GM19240 (cell line): ENCODE data around the gene FBXL19.

Experiments used
- DNase-seq: peaks from one replicate; pipeline ENCODE4 v3.0.0; 2011; ENCODE audit warnings: low spot score; ENCODE audit not compliant: insufficient read length

Gene FBXL19

DNA sequence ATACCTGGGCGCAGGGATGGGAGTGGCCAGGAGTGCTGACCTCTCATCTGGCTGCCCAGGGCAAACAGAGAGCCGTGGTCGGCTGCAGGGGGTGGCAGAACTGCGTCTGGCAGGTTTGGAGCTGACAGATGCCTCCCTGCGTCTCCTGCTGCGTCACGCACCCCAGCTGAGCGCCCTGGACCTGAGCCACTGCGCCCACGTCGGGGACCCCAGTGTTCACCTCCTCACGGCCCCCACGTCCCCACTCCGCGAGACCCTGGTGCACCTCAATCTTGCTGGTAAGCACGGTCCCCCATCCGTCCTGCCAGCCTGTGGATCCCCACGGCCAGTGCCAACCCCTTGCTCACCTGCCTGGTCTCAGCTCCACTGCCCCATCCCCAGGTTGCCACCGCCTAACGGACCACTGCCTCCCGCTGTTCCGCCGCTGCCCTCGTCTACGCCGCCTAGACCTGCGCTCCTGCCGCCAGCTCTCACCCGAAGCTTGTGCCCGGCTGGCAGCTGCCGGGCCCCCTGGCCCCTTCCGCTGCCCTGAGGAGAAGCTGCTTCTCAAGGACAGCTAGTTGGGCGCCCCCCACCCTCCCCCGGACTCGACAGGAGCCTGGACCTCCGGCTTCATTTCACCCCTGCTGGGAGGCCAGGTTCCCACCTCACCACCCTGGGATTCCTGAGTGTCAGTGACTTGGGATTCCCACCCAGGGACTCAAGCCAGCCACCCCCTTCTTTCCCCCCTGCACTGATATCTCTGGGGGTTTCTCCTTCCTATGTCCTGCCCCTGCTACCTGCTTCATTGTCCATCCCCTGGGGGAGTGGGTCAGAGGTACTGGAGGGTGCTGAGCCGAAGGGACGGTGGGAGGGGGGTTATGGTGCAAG is 23.5 kb downstream of the FBXL19 start:
- DNase-seq: no peak

DNA sequence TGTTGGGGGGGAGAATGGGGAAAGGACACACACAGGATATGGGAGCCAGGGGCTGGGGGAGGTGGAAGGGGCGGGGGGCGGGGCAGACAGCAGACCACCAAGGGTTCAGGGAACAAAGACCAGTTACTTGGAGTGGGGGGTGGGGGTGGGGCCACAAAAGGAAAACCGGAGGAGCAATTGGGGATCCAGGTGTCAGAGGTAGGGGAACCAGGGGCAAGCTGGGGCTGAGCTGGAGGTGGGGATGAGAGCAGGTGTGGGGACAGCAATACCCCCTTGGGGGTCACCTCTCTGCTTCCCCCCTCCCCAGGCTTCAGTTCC is 24.1 kb downstream of the FBXL19 start:
- DNase-seq: no peak

DNA sequence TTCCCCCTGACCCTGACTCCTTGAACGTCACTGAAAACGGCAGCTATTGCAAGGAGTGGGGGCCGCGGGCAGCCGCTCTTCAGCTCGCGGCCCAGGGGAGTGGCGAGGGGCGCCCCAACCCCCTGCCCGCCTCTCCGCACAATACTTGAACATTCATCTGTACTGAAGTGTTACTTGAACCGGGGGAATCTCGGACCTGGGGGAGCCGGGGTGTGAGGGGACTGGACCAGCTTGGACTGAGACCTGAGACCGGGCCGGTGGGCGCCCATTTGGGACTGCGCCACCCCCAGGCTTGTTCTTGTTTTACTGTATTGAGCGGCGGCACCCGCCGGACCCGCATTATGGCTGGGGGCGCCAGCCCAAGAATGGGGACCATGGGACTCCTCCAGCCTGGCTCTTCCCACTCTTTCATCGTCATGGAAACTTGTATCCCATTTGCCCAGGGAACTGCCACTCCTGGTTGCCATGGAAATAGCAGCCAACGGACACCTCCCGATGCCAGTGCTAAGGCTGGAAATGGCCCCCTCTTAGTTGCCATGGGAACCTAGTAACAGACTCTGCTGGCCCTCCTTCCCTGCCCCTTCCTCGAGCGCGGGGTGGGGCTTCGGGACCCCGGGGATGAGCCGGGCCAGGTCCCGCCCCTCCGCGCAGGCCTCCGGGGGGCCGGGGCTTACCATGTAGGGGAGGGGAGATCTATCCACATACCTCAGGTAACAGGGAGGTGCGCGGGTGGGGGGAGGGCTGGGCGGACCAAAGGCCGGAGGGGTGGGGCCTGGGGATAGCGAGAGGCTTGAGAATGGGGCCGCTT is 24.7 kb downstream of the FBXL19 start:
- DNase-seq: no peak

- DNase-seq: peak; percentile 55
Observed at GRCh38 chr16:30948667-30949649, 25.6 kb downstream of the FBXL19 start, which contains the start of gene ORAI3. Gene ORAI3, plus strand, starts transcription at chr16:30949068. Its CDS starts 222 bp downstream, at chr16:30949290.

DNA sequence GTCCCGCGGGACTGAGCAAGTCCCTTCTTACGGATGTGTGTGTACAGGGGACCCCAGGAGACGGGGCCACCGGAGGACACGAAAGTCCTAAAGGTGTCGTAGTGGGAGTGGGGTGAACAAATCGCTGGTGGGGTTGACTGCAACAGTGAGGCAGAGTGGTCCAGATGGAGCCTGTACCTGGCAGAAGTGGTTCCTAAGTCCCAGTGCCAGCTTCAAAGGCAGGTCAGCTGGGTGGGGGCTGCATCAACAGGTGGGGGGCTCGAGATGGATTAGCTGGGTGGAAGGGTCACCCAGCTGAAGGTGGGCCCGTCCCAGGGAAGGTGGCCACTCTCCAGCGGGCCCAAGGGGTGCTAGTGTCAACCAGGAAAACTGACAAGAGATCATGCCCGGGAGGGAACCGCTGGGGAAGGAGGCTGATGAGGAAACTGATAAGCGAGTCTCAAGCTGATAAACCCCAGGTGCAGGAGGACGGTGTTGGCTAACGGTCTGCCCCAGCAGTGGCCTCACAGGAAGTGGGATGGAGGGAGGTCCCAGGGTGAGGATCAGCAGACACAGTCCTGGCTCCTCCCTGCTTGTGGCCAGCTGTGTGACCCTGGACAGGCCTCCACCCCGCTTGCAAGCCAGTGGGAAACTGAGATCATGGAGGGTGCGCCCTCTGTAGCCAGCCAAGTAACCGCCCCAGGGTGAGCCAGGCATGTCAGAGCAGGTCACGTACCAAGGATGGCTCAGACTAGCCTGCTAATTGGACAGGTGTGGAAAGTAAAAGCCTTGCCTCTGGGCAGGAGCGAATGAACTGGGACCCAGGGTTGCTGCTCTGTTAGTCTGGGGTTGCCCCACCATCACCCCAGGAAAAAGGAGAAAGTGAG is 26.5 kb downstream of the FBXL19 start:
- DNase-seq: no peak

- no peak for DNase-seq
Observed at GRCh38 chr16:30950516-30951065, 27.2 kb downstream of the FBXL19 start.

DNA sequence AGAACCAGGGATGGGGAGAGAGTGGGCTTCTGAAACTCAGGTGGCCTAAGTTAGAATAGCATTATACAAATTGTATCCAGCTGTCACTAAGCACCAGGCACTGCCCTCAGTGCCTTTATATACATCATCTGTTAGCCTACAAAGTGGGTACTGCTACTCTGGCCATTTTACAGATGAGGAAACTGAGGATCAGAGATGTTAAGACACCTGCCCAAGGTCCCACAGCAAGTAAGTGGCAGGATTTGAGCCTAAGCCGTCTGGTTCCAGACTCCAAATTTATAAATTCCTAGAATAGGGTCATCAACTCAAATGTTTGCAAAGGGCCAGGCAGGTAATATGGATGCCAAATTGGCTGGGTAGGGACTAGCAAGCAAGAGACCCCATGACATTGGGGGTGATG is 27.8 kb downstream of the FBXL19 start:
- DNase-seq: no peak

DNA sequence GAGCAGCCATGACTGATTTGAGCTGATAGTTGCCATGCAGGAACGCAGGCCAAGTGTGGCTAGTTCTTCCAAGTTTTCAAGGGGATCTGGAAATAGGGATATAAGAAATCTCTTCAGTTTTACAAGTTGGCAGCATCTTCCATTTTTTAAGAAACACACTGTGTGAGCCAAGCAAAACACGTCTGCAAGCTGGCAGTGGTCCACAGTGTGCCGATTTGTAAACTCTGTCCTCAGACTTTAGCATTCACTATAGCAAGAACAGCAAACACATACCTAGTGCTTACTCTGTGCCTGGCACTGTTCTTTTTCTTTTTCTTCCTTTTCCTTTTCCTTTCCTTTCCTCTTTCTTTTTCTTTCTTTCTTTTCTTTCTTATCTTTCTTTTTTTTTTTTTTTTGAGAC is 28.4 kb downstream of the FBXL19 start:
- no peak for DNase-seq

DNA sequence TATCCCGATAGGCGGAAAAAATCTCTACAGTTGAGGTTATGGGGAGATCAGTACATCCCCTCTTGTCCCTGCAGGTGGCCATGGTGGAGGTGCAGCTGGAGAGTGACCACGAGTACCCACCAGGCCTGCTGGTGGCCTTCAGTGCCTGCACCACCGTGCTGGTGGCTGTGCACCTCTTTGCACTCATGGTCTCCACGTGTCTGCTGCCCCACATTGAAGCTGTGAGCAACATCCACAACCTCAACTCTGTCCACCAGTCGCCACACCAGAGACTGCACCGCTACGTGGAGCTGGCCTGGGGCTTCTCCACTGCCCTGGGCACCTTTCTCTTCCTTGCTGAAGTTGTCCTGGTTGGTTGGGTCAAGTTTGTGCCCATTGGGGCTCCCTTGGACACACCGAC is 29.7 kb downstream of the FBXL19 start:
- DNase-seq: no peak

GRCh38 chr16:30953511-30954124 is 30.2 kb downstream of the FBXL19 start:
- DNase-seq: no peak

DNA sequence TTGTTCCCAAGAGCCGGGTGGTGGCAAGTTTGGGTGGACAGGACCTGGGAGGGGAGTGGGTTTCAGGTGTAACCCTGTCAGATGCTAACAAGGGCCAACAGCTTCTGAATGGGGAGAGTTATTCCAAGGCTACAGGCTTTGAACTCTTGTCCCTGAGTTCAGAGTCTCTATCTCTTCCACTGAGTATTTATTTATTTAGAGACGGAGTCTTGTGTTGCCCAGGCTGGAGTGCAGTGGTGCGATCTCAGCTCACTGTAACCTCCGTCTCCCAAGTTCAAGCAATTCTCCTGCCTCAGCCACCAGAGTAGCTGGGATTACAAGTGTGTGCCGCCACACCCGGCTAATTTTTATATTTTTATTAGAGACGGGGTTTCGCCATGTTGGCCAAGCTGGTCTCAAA is 31.6 kb downstream of the FBXL19 start:
- DNase-seq: no peak

DNA sequence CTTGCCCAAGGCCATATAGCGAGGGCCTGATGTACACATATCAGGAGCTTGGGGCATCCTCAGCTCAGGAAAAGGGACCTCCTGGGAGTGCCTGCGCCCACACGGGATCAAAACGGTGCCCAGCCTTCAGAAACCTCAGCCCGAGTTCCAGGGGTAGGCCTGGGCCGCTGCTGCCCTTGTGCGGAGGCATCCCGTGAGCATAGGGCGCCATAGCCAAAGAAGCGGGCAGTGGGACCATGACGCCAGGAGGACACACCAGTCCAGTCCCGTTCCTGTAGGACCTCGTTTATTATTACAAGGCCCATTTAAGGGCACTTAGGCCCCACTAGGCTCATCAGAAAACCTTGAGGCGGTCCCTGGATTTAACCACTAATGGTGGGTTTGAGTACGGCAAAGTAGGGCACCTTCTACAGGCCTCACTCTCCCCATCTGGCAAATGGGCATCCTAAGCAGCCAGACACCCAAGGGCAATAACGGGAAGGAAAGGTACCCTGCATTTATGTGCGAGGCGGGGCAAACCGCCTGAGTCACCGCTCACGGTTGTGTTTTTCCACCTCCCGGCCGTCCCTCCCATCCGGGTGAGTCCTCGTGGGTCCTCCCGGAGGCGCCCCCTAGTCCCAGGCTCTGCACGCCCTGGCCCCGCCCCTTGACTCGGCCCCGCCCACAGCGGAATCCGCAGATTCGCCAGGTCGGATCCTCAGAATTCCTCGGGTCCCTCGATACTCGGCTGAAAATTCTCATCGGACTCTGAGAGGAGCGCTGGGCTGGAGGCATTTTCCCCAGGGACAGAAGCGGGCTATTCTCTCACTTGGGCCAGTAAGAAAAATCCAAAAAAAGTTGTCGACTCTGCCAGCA is 33.5 kb downstream of the FBXL19 start:
- peak; percentile 70 for DNase-seq

DNA sequence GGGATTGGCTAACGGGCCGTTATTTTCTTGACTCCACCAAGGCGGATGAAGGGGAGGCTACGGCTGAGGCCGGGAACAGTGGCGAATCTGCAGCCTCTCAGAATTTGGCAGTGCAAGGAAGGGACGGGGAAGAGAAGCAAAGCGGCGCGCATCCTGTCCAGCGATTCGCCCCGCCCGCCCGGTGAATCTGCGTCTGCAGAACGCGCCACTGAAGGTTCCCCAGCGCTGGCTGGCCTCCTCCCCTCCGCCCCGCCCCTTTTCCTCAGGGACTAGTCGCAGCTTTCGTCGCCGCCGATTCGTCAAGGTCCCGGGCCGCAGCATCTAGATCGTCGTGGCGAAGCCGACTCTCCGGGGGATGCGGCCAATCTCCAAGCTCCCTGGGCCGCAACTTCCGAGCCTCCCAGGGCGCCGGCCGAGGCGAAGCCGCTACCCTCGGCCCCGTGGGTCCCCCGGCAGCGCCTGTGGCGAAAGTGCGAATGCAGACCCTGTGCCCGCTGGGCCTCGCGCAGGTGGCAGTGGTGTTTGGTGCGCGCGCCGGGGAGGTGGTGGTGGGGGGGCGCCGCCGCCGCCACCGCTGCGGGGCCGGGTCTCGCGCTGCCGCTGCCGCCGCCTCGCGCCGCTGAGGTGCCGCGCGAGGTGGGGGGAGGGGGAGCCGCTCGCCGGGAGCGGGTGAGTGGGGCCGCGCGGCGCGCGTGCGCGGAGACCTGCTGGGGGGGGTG is 34.2 kb downstream of the FBXL19 start, which contains the start of gene SETD1A:
Gene SETD1A, plus strand, starts transcription at position 299 of the 719 bp plus-strand sequence. CDS start 978 bp downstream, outside the sequence.
- DNase-seq: peak; percentile 98

DNA sequence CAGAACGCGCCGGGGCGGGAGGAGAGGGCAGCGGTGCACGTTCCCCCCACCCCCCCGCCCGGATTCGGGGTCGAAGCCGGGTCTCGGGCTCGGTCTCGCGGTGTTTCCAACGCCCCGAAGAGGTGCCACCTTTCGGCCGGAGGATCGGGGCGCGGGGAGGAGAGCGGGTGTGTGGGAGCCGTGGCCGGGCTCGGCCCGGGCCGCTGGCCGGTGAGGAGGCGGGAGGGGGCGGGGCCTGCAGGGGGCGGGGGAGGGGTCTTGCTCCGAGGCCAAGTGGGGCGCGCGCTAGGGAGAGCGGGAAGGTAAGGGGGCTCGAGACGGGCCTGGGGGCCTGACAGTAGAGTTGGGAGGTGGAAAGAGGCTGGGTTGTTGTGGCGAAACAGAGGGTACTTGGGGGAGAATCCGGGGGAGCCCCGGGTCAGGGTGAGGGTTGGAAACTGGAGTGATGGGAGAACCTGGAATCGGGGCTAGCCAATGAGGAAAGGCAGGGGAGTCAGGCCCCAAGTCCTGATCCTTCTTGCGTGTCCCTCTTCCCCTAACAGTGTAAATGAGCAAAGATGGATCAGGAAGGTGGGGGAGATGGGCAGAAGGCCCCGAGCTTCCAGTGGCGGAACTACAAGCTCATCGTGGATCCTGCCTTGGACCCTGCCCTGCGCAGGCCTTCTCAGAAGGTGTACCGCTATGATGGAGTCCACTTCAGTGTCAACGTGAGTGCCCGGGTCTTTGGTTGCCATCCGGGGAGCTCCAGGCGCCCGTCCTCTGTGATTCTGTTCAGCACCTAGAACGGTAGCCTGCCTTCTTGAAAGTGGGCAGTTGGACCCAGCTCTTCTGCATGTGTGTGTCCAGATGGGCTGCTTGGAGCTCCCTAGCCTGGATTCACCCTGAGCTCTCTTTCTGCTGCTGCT is 35.1 kb downstream of the FBXL19 start:
- DNase-seq: peak; percentile 79

DNA sequence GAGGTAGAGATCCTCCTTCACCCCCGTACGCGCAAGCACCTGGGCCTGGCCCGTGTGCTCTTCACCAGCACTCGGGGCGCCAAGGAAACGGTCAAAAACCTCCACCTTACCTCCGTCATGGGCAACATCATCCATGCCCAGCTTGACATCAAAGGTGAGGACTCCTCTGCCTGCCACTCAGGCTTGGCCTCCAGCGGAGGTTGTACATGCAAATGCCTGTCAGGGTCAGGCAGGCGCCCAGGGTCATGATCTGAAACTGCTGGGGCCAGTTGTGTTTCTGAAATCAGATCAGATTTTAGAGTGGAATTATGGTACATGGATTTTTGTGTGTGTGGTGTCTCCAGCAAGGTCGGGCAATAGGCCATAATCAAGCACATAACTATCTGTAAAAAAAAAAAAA is 38.0 kb downstream of the FBXL19 start:
- DNase-seq: no peak

GRCh38 chr16:30963925-30964511 is 40.6 kb downstream of the FBXL19 start:
- no peak for DNase-seq
